Measurements from ENCODE around the gene NSL1. TPM values are rescaled to one million over a fixed set of nuclear protein-coding genes. Genes with fewer than 3 reads are reported as not detected.

NSL1 gene
- total and polyA plus RNA-seq, 4 donors, result 9.2 to 48.8 (median 27.0) TPM

- Histone ChIP-seq H3K27me3 (ENCODE audit: control insufficient read depth in 3 of 3, insufficient read depth in 3 of 3, low read length in 2 of 3) (no peaks in the 10 kb centered on the region), H3K27ac (ENCODE audit: low read depth in 1 of 2, low read length in 1 of 2) (no peak overlapping the region), H3K4me1 (ENCODE audit: control insufficient read depth in 5 of 5, insufficient read depth in 5 of 5, low read length in 5 of 5) (no peaks in the 10 kb centered on the region), H3K36me3 (ENCODE audit: control insufficient read depth in 4 of 4, insufficient read depth in 4 of 4, low read length in 4 of 4) (peaks cover 8 to 18% (median 11%) of the 10 kb centered on the region in 4 donors), H3K9ac (ENCODE audit: insufficient read depth in 1 of 2, low read length in 2 of 2) (no peak overlapping the region), H3K4me3 (no peak overlapping the region), H3K9me3 (ENCODE audit: control insufficient read depth in 4 of 4, insufficient read depth in 3 of 4, low read length in 3 of 4) (no peaks in the 10 kb centered on the region)
- TF ChIP-seq CTCF (IDR thresholded peaks at IDR 0.05; ENCODE audit: control extremely low read depth, extremely low read depth), result no peak
- WGBS, 2 donors, result 87 to 89% methylated on average over 3 of the region's 3 CpGs
- ATAC-seq (ENCODE audit: insufficient read depth, low FRiP score), result no peak
- no peak for DNase-seq
Observed at GRCh38 chr1:212805767-212806166, 14.2 kb upstream of the NSL1 start.

GRCh38 chr1:212797681-212798080, 6.1 kb upstream of the NSL1 start:
- Histone ChIP-seq H3K9ac (ENCODE audit: insufficient read depth in 1 of 2, low read length in 2 of 2) (no peak overlapping the region), H3K27me3 (ENCODE audit: control insufficient read depth in 3 of 3, insufficient read depth in 3 of 3, low read length in 2 of 3) (no peaks in the 10 kb centered on the region), H3K27ac (ENCODE audit: low read depth in 1 of 2, low read length in 1 of 2) (no peak overlapping the region), H3K4me1 (ENCODE audit: control insufficient read depth in 5 of 5, insufficient read depth in 5 of 5, low read length in 5 of 5) (peaks cover 0 to 4% (median 0%) of the 10 kb centered on the region in 5 donors), H3K9me3 (ENCODE audit: control insufficient read depth in 4 of 4, insufficient read depth in 3 of 4, low read length in 3 of 4) (no peaks in the 10 kb centered on the region), H3K4me3 (no peak overlapping the region), H3K36me3 (ENCODE audit: control insufficient read depth in 4 of 4, insufficient read depth in 4 of 4, low read length in 4 of 4) (peaks cover 0 to 11% (median 2%) of the 10 kb centered on the region in 4 donors)
- ATAC-seq (ENCODE audit: insufficient read depth, low FRiP score) (no peak), DNase-seq (no peak)
- no peak for TF ChIP-seq CTCF (IDR thresholded peaks at IDR 0.05; ENCODE audit: control extremely low read depth, extremely low read depth)
- WGBS, 2 donors, result 88 to 97% methylated on average over 3 of the region's 3 CpGs

GRCh38 chr1:212794561-212795014, 3.0 kb upstream of the NSL1 start:
- H3K9ac ChIP-seq (ENCODE audit: insufficient read depth in 1 of 2, low read length in 2 of 2), result no peak overlapping the region
- no peak for TF ChIP-seq CTCF (IDR thresholded peaks at IDR 0.05; ENCODE audit: control extremely low read depth, extremely low read depth)
- peaks cover 0 to 6% (median 3%) of the 10 kb centered on the region in 4 donors for H3K36me3 ChIP-seq (ENCODE audit: control insufficient read depth in 4 of 4, insufficient read depth in 4 of 4, low read length in 4 of 4)
- WGBS, 2 donors, result 23 to 52% methylated on average over 1 of the region's 1 CpG
- no peaks in the 10 kb centered on the region for H3K9me3 ChIP-seq (ENCODE audit: control insufficient read depth in 4 of 4, insufficient read depth in 3 of 4, low read length in 3 of 4)
- H3K27me3 ChIP-seq (ENCODE audit: control insufficient read depth in 3 of 3, insufficient read depth in 3 of 3, low read length in 2 of 3), result no peaks in the 10 kb centered on the region
- peaks cover 0 to 9% (median 1%) of the 10 kb centered on the region in 5 donors for H3K4me1 ChIP-seq (ENCODE audit: control insufficient read depth in 5 of 5, insufficient read depth in 5 of 5, low read length in 5 of 5)
- H3K27ac ChIP-seq (ENCODE audit: low read depth in 1 of 2, low read length in 1 of 2), result no peak overlapping the region
- no peak overlapping the region for H3K4me3 ChIP-seq
- DNase-seq, result peak in 2 of 3 donors; percentile 20 to 23
- no peak for ATAC-seq (ENCODE audit: insufficient read depth, low FRiP score)

GRCh38 chr1:212792396-212792908, 875 bp upstream of the NSL1 start:
- DNase-seq (peak in 2 of 3 donors; percentile 9 to 19), ATAC-seq (ENCODE audit: insufficient read depth, low FRiP score) (no peak)
- Histone ChIP-seq H3K9ac (ENCODE audit: insufficient read depth in 1 of 2, low read length in 2 of 2) (peak overlapping the region; percentile 42 to 91), H3K36me3 (ENCODE audit: control insufficient read depth in 4 of 4, insufficient read depth in 4 of 4, low read length in 4 of 4) (peaks cover 0 to 5% (median 3%) of the 10 kb centered on the region in 4 donors), H3K4me3 (peak overlapping the region; percentile 81), H3K27me3 (ENCODE audit: control insufficient read depth in 3 of 3, insufficient read depth in 3 of 3, low read length in 2 of 3) (no peaks in the 10 kb centered on the region), H3K4me1 (ENCODE audit: control insufficient read depth in 5 of 5, insufficient read depth in 5 of 5, low read length in 5 of 5) (peaks cover 0 to 9% (median 1%) of the 10 kb centered on the region in 5 donors), H3K27ac (ENCODE audit: low read depth in 1 of 2, low read length in 1 of 2) (peak overlapping the region; percentile 89 to 95), H3K9me3 (ENCODE audit: control insufficient read depth in 4 of 4, insufficient read depth in 3 of 4, low read length in 3 of 4) (no peaks in the 10 kb centered on the region)
- TF ChIP-seq CTCF (IDR thresholded peaks at IDR 0.05; ENCODE audit: control extremely low read depth, extremely low read depth), result no peak
- 18 to 23% methylated on average over 16 of the region's 16 CpGs for WGBS, 2 donors
